ENCODE measurements around the gene DMRTC2. TPM values are rescaled to one million over a fixed set of nuclear protein-coding genes. Genes with fewer than 3 reads are reported as not detected.

Gene DMRTC2
- total RNA-seq, 1 donor from 2014 or later, result not detected

- FAIRE-seq, result no peak
- Mint-ChIP-seq H3K4me3 (ENCODE audit: unreplicated experiment) (peak overlapping the region; percentile 98), H3K9me3 (ENCODE audit: unreplicated experiment) (no peaks in the 10 kb centered on the region)
Observed at GRCh38 chr19:41859213-41859617, 14.4 kb downstream of the DMRTC2 start.

GRCh38 chr19:41859618-41860418 is 15.0 kb downstream of the DMRTC2 start, which contains the start of gene RPS19:
RPS19 (plus strand) TSS chr19:41860255; CDS start chr19:41860775, 520 bp downstream.
- DNase-seq (ENCODE audit: low read depth), result peak; percentile 95
- Histone ChIP-seq H3K9me3 (ENCODE audit: insufficient read depth, low read depth, low read length) (no peaks in the 10 kb centered on the region), H3K4me1 (ENCODE audit: insufficient read depth, low read length) (peaks cover 32% of the 10 kb centered on the region), H3K36me3 (ENCODE audit: insufficient read depth, low read length) (peaks cover 37% of the 10 kb centered on the region), H2AFZ (ENCODE audit: low read depth, low read length) (peak within 1 kb of the TSS; percentile 78), H3K4me3 (ENCODE audit: insufficient read depth, low read depth, low read length) (peak within 1 kb of the TSS; percentile 96), H3K27ac (ENCODE audit: low read depth, low read length) (peak within 1 kb of the TSS; percentile 94), H4K20me1 (ENCODE audit: insufficient read depth, low read length) (peaks cover 44% of the 10 kb centered on the region), H3K27me3 (ENCODE audit: insufficient read depth, low read length) (peaks cover 5% of the 10 kb centered on the region), H3K4me2 (ENCODE audit: low read length) (peak within 1 kb of the TSS; percentile 97), H3K79me2 (ENCODE audit: insufficient read depth, low read length) (peaks cover 50% of the 10 kb centered on the region), H3K9ac (ENCODE audit: low read length) (peak within 1 kb of the TSS; percentile 100)
- TF ChIP-seq CTCF (IDR thresholded peaks at IDR 0.05; ENCODE audit: insufficient read depth, low read depth, low read length) (peak; percentile 35), EZH2 (IDR thresholded peaks at IDR 0.05; ENCODE audit: insufficient read depth, low read length) (no peak)
- H3K27me3 Mint-ChIP-seq (ENCODE audit: low read depth, unreplicated experiment), result peaks cover 3% of the 10 kb centered on the region
- H3K27ac Mint-ChIP-seq (ENCODE audit: unreplicated experiment), result peak within 1 kb of the TSS; percentile 99
- no peaks in the 10 kb centered on the region for H3K9me3 Mint-ChIP-seq (ENCODE audit: unreplicated experiment)
- peak; percentile 90 for FAIRE-seq
- peaks cover 25% of the 10 kb centered on the region for H3K4me1 Mint-ChIP-seq (ENCODE audit: low read depth, unreplicated experiment)
- H3K36me3 Mint-ChIP-seq (ENCODE audit: low read depth, unreplicated experiment), result peaks cover 35% of the 10 kb centered on the region
- H3K4me3 Mint-ChIP-seq (ENCODE audit: unreplicated experiment), result peak within 1 kb of the TSS; percentile 99

More at GRCh38 chr19:41859213-41859617, 14.4 kb downstream of the DMRTC2 start:
- Histone ChIP-seq H3K36me3 (ENCODE audit: insufficient read depth, low read length) (peaks cover 31% of the 10 kb centered on the region), H3K27me3 (ENCODE audit: insufficient read depth, low read length) (peaks cover 8% of the 10 kb centered on the region), H4K20me1 (ENCODE audit: insufficient read depth, low read length) (peaks cover 38% of the 10 kb centered on the region), H3K79me2 (ENCODE audit: insufficient read depth, low read length) (peaks cover 44% of the 10 kb centered on the region), H3K9me3 (ENCODE audit: insufficient read depth, low read depth, low read length) (no peaks in the 10 kb centered on the region), H2AFZ (ENCODE audit: low read depth, low read length) (peak overlapping the region; percentile 21), H3K9ac (ENCODE audit: low read length) (peak overlapping the region; percentile 67), H3K4me2 (ENCODE audit: low read length) (peak overlapping the region; percentile 97), H3K4me1 (ENCODE audit: insufficient read depth, low read length) (peaks cover 29% of the 10 kb centered on the region), H3K27ac (ENCODE audit: low read depth, low read length) (no peak overlapping the region), H3K4me3 (ENCODE audit: insufficient read depth, low read depth, low read length) (peak overlapping the region; percentile 30)
- TF ChIP-seq EZH2 (IDR thresholded peaks at IDR 0.05; ENCODE audit: insufficient read depth, low read length) (no peak), CTCF (IDR thresholded peaks at IDR 0.05; ENCODE audit: insufficient read depth, low read depth, low read length) (no peak)
- H3K36me3 Mint-ChIP-seq (ENCODE audit: low read depth, unreplicated experiment), result peaks cover 30% of the 10 kb centered on the region
- peaks cover 9% of the 10 kb centered on the region for H3K27me3 Mint-ChIP-seq (ENCODE audit: low read depth, unreplicated experiment)
- peak overlapping the region; percentile 98 for H3K27ac Mint-ChIP-seq (ENCODE audit: unreplicated experiment)
- peaks cover 19% of the 10 kb centered on the region for H3K4me1 Mint-ChIP-seq (ENCODE audit: low read depth, unreplicated experiment)
- DNase-seq (ENCODE audit: low read depth), result no peak
